ENCODE data around the gene AP5S1. TPM values are rescaled to one million over a fixed set of nuclear protein-coding genes. Genes with fewer than 3 reads are reported as not detected.
"Not testable (repeated sequence)": the region's sequence is repeated elsewhere in the genome, so short reads cannot be mapped to it uniquely, and the experiment has no call there.

AP5S1 gene
- polyA plus RNA-seq, 1 donor, result 9.8 TPM

DNA sequence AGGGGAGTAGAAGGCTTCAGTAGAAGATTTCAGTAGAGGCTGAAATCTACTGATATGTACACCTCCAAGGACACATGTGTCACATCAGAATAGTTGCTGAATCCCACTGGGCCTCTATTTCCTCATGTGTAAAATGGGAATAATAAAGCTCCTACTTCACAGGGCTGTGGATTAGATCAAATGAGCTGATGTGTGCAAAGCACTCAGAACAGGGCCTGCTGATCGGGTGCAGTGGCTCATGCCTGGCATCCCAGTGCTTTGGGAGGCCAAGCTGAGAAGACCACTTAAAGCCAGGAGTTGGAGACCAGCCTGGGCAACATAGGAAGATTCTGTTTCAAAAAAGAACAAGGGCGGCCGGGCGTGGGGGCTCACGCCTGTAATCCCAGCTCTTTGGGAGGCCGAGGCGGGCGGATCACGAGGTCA lies 8.1 kb upstream of the AP5S1 start:
- no peak for DNase-seq (ENCODE audit: low read depth)

DNA sequence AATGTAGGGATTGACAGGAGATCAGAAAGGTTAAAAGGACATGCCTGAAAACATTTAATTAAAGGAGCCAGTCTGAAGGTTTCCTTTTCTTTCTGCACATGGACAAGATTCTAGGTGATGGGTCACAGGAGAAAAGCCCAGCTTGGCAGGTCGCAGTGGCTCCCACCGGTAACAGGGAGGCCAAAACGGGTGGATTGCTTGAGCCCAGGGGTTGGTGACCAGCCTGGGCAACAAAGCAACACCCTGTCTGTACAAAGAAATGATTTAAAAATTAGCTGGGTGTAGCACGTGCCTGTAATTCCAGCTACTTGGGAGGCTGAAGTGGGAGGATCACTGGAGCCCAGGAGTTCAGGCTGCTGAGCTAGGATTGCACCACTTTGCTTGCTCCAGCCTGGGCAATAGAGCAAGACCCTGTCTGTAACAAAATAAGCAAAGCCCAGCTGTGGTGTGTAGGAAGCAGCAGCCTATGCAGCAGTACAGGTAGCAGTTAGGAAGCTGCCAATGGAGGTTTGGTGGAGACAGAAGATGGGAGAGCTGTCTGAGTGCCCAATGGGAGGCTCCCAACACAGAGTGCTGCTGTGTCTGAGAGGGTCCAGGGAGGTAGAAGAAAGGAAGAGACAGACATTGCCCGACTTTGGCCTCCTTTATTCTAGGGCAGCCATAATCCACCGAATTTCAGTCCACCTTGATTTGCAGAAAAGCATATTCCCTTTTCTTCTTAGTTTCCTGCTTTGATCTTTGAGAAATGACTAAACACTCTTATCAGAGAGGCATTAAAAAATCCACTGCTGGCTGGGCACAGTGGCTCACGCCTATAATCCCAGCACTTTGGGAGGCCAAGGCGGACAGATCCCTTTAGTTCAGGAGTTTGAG lies 7.1 kb upstream of the AP5S1 start:
- no peak for DNase-seq (ENCODE audit: low read depth)

GRCh38 chr20:3813848-3814581 lies 6.3 kb upstream of the AP5S1 start:
- DNase-seq (ENCODE audit: low read depth), result no peak

- DNase-seq (ENCODE audit: low read depth), result no peak
Observed at GRCh38 chr20:3814928-3815495, 5.3 kb upstream of the AP5S1 start.

GRCh38 chr20:3815703-3816315 lies 4.5 kb upstream of the AP5S1 start:
- DNase-seq (ENCODE audit: low read depth), result no peak

- no peak for DNase-seq (ENCODE audit: low read depth)
Observed at GRCh38 chr20:3818155-3819151, 1.9 kb upstream of the AP5S1 start.

GRCh38 chr20:3819411-3820047 lies 818 bp upstream of the AP5S1 start:
- no peak for DNase-seq (ENCODE audit: low read depth)

GRCh38 chr20:3820901-3821727 lies 767 bp downstream of the AP5S1 start:
- DNase-seq (ENCODE audit: low read depth), result no peak

DNA sequence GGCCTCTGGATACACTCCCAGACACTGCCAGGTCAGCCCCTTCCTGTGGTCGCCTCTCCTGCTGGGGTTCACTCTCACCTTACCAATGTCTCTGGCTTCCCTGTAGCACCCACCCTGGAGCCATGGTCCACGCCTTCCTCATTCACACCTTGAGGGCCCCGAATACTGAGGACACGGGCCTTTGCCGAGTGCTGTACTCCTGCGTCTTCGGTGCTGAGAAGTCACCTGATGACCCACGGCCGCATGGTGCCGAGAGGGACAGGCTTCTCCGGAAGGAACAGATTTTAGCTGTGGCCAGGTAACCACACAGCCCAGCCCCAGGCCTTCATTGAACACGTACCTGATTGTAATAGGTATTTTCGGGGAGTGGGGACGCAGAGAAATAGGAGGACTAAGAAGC lies 1.6 kb downstream of the AP5S1 start:
- no peak for DNase-seq (ENCODE audit: low read depth)

- no peak for DNase-seq (ENCODE audit: low read depth)
Observed at GRCh38 chr20:3823881-3824280, 3.5 kb downstream of the AP5S1 start.

- DNase-seq (ENCODE audit: low read depth), result no peak
Observed at GRCh38 chr20:3825526-3825925, 5.2 kb downstream of the AP5S1 start.

DNA sequence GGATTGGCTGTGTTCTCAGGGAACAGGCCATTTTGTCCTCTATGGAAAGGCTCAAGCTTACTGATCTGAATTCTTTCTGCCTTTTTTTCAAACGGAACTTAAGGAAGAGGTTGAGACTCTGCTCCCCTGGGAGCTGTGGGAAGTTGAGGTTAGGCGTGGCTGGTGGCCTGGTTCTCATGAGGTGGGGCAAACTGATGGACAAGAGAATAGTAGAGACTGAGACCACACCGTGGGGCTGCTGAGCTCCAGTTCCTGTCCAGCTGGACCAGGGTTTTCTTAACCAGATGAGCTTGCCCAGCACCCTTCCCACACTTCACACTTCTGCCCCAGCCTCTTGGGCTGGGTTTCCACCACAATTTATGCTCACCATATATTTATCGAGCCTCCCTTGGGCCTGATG lies 6.1 kb downstream of the AP5S1 start:
- DNase-seq (ENCODE audit: low read depth), result no peak

DNA sequence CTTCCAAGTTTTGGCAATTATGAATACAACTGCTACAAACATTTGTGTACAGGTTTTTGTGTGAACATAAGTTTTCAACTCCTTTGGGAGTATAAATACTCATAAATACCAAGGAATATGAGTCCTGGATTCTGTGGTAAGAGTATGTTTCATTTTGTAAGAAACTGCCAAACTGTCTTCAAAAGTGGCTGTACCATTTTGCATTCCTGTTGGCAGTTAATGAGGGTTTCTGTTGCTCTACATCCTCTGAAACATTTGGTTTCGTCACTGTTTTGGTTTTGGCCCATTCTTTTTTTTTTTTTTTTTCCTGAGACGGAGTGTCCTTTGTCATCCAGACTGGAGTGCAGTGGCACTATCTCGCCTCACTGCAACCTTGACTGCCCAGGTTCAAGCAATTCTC lies 8.5 kb downstream of the AP5S1 start:
- DNase-seq (ENCODE audit: low read depth), result no peak

DNA sequence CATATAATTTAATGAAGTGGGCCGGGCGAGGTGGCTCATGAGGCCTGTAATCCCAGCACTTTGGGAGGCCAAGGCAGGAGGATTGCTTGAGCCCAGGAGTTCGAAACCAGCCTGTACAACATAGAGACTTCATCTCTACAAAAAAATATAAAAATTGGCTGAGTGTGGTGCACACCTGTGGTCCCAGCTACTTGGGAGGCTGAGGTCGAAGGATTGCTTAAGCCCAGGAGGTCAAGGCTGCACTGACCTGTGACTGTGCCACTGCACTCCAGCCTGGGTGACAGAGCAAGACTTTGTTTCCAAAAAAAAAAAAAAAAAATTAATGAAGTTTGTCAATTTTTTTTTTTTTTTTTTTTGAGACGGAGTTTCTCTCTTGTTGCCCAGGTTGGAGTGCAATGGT lies 9.5 kb downstream of the AP5S1 start:
- DNase-seq (ENCODE audit: low read depth), result not testable (repeated sequence)

- no peak for DNase-seq (ENCODE audit: low read depth)
Observed at GRCh38 chr20:3836132-3836531, 15.8 kb downstream of the AP5S1 start.

GRCh38 chr20:3839328-3839727 lies 19.0 kb downstream of the AP5S1 start:
- DNase-seq (ENCODE audit: low read depth), result no peak

DNA sequence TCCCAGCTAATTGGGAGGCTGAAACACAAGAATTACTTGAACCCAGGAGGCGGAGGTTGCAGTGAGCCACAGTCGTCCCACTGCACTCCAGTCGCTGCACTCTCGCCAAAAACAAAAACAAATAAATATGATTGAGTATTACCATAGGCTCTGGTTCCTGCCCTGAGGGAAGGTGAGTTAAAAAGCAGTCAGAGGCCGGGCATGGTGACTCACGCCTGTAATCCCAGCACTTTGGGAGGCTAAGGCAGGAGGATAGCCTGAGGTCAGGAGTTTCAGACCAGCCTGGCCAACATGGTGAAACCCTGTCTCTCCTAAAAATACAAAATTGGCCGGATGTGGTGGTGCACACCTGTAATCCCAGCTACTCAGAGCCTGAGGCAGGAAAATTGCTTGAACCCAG lies 19.9 kb downstream of the AP5S1 start:
- not testable (repeated sequence) for DNase-seq (ENCODE audit: low read depth)

DNA sequence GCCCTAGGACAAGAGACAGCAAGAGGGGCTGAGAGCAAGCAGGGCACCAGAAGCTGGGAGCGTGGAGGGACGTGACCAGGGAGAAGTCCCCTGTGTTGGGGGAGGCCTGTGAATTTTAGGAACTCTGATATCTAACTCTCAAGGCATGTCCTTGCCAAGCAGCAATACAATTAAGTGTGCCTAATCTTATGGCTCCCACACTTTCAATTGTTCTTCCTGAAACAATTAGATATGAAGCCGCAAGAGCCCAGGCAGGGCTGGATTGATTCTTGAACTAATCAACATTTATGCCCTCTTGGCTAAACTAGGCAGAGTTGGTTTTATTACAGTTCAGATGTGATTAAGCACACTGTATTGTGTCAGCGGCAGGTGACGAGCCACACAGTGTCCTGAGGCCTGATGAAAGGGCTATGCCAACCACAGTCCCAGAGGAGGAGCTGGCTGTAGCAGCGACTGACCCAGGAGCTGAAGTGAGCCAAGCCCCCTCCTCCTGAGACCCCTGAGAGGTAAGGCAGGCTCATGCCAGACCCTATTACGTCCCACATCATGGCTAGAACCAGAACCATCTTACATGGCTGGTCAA lies 22.1 kb downstream of the AP5S1 start:
- DNase-seq (ENCODE audit: low read depth), result no peak

DNA sequence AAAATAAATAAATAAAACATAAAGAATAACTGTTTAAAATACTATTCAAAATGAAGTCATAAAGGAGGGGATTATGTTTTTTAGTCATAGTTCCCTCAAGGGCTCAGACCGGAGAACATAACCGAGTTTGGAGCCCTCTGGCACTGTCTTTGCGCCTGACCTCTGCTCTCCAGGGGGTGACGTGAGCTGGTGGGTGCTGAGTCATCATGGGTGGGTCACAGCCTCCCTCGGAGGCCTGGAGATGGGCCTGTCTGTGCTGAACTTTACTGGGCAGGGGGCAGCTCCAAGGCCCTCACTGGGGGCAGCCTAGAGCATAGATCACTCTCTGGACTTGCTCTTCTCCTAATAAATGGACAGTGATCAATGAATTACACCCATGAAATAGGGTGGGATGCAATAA lies 23.1 kb downstream of the AP5S1 start:
- DNase-seq (ENCODE audit: low read depth), result no peak
